Upper lobe of left lung (tissue), 6 donors: ENCODE data around the gene OR4C45. TPM values are rescaled to one million over a fixed set of nuclear protein-coding genes. Genes with fewer than 3 reads are reported as not detected.
"Not testable (repeated sequence)": the region's sequence is repeated elsewhere in the genome, so short reads cannot be mapped to it uniquely, and the experiment has no call there.

Source experiments
- ATAC-seq, 2 donors: fragments of 200-7000 bp; cut with Tn5 transposase; one replicate each; pipeline ENCODE4 v1.9.1; 2022; ENCODE audit warnings: mild to moderate bottlenecking in 2 of 2, moderate library complexity in 2 of 2; ENCODE audit not compliant: low FRiP score in 2 of 2
- DNase-seq, 2 donors: peaks; one replicate each; pipeline ENCODE4 v3.0.0-alpha.2; 2019 to 2020
- H3K27ac ChIP-seq, 4 donors: fragments of 200-600 bp; sonication (generic); one replicate each; pipeline ENCODE4 v1.5.1; 2016 to 2019
- H3K27me3 ChIP-seq, 4 donors: fragments of 200-600 bp; sonication (generic); one replicate each; pipeline ENCODE4 v1.5.1; 2017 to 2019
- H3K36me3 ChIP-seq, 4 donors: fragments of 200-600 bp; sonication (generic); one replicate each; pipeline ENCODE4 v1.5.1; 2016 to 2019
- H3K4me1 ChIP-seq, 4 donors: fragments of 200-600 bp; sonication (generic); one replicate each; pipeline ENCODE4 v1.5.1; 2018 to 2019
- H3K4me3 ChIP-seq, 4 donors: fragments of 200-600 bp; sonication (generic); one replicate each; pipeline ENCODE4 v1.5.1; 2017 to 2019; ENCODE audit warnings: mild to moderate bottlenecking in 2 of 4, moderate library complexity in 1 of 4
- H3K9me3 ChIP-seq, 4 donors: fragments of 200-600 bp; sonication (generic); one replicate each; pipeline ENCODE4 v1.5.1; 2018 to 2019
- CTCF ChIP-seq, 6 experiments: fragments of 450-650 bp in 4 of 6; fragments of 200-600 bp in 2 of 6; sonication (generic) in 2 of 6; IDR thresholded peaks; one replicate each; pipeline ENCODE4 v1.5.1; 2016 to 2019; ENCODE audit warnings: antibody characterized with exemption in 6 of 6
- EP300 ChIP-seq, 4 donors: sonication (generic); formaldehyde crosslinking; IDR thresholded peaks; one replicate each; pipeline ENCODE4 v1.5.1; 2017; ENCODE audit warnings: antibody characterized with exemption in 4 of 4, control low read depth in 2 of 4
- POLR2A ChIP-seq, 4 donors: fragments of 450-650 bp; IDR thresholded peaks; one replicate each; pipeline ENCODE4 v1.5.1; 2016 to 2017; ENCODE audit warnings: antibody characterized with exemption in 4 of 4, mild to moderate bottlenecking in 2 of 4
- POLR2AphosphoS5 ChIP-seq, 2 donors: sonication (generic); formaldehyde crosslinking; IDR thresholded peaks; one replicate each; pipeline ENCODE4 v1.5.1; 2017; ENCODE audit warnings: antibody characterized with exemption in 2 of 2
- WGBS, 2 donors: methylation state at CpG; one replicate each; pipeline ENCODE4 v1.1.5; 2017 to 2018; 5-methylcytosine and 5-hydroxymethylcytosine counted together
- total RNA-seq, 6 donors: library from RNA; depleted of rRNA in 4 of 6; stranded (reverse); fragments of >200 nt in 4 of 6; gene quantifications; one replicate each; pipeline versions ENCODE4 v1.1.0 to v1.2.1, GENCODE V29; 2016 to 2021
- donor health status: DM: no; HTN: no; CAD: no; lungs with moderate emphysema.
- donor health status: DM: no; HTN: yes; CAD: no; lungs with severe emphysema.

Gene OR4C45
- total RNA-seq, 6 donors from 2014 or later = not detected

- Histone ChIP-seq H3K36me3 (no peaks in the 10 kb centered on the region), H3K4me1 (no peaks in the 10 kb centered on the region), H3K9me3 (peaks cover 0 to 41% (median 2%) of the 10 kb centered on the region in 4 donors), H3K4me3 (no peak overlapping the region), H3K27ac (no peak overlapping the region), H3K27me3 (no peaks in the 10 kb centered on the region)
- peak in 1 of 2 donors; percentile 15 for ATAC-seq
- WGBS, 2 donors = 80 to 86% methylated on average over 1 of the region's 1 CpG
- TF ChIP-seq POLR2A (IDR thresholded peaks at IDR 0.05) = no peak
- TF ChIP-seq POLR2AphosphoS5 (IDR thresholded peaks at IDR 0.05) = no peak
- TF ChIP-seq CTCF (IDR thresholded peaks at IDR 0.05) = no peak
- no peak for TF ChIP-seq EP300 (IDR thresholded peaks at IDR 0.05)
- no peak for DNase-seq
These were observed 45.3 kb downstream of the OR4C45 start for GRCh38 chr11:50078001-50078400.

GRCh38 chr11:50078946-50079345 is 46.3 kb downstream of the OR4C45 start:
- H3K4me1 ChIP-seq, ATAC-seq, H3K27me3 ChIP-seq, H3K27ac ChIP-seq, H3K4me3 ChIP-seq, DNase-seq, H3K36me3 ChIP-seq: not testable (repeated sequence)
- peaks cover 0 to 34% (median 2%) of the 10 kb centered on the region in 4 donors for H3K9me3 ChIP-seq

GRCh38 chr11:50080256-50080655 is 47.6 kb downstream of the OR4C45 start:
- Histone ChIP-seq H3K4me1 (no peaks in the 10 kb centered on the region), H3K4me3 (no peak overlapping the region), H3K27me3 (no peaks in the 10 kb centered on the region), H3K36me3 (no peaks in the 10 kb centered on the region), H3K27ac (no peak overlapping the region), H3K9me3 (peaks cover 0 to 21% (median 0%) of the 10 kb centered on the region in 4 donors)
- TF ChIP-seq POLR2A (IDR thresholded peaks at IDR 0.05) (no peak), EP300 (IDR thresholded peaks at IDR 0.05) (no peak), CTCF (IDR thresholded peaks at IDR 0.05) (no peak), POLR2AphosphoS5 (IDR thresholded peaks at IDR 0.05) (no peak)
- DNase-seq = no peak
- no peak for ATAC-seq

Other genes starting within 250 kb of the OR4C45 start
- gene OR4C13, start 80.5 kb upstream of the OR4C45 start, total RNA-seq = not detected
- not detected for gene OR4C12, start 50.3 kb upstream of the OR4C45 start, total RNA-seq